Neural cell (in vitro differentiated cells): Measurements from ENCODE around the gene ARSI.

Experiments used
- CTCF ChIP-seq: fragments of 450-650 bp; IDR thresholded peaks from 2 replicates; pipeline ENCODE4 v1.5.1; 2014; ENCODE audit warnings: antibody characterized with exemption, mild to moderate bottlenecking, moderate library complexity; ENCODE audit not compliant: poor library complexity, severe bottlenecking
- EP300 ChIP-seq: fragments of 450-650 bp; conservative IDR thresholded peaks from 2 replicates; pipeline ENCODE4 v1.6.1; 2014; ENCODE audit warnings: antibody characterized with exemption, mild to moderate bottlenecking, moderate library complexity; ENCODE audit not compliant: poor library complexity, severe bottlenecking
- SMC3 ChIP-seq: fragments of 450-650 bp; conservative IDR thresholded peaks from 2 replicates; pipeline ENCODE4 v1.6.1; 2014; ENCODE audit warnings: antibody characterized with exemption, mild to moderate bottlenecking, moderate library complexity; ENCODE audit not compliant: poor library complexity
- TF ChIP-seq, protein P1 (sequence below): IDR thresholded peaks from 2 replicates; pipeline ENCODE4 v1.6.1; 2012; ENCODE audit warnings: borderline replicate concordance

- TF ChIP-seq EP300, result no peak
- no peak for TF ChIP-seq SMC3
- no peak for TF ChIP-seq CTCF
- TF ChIP-seq, protein P1, sequence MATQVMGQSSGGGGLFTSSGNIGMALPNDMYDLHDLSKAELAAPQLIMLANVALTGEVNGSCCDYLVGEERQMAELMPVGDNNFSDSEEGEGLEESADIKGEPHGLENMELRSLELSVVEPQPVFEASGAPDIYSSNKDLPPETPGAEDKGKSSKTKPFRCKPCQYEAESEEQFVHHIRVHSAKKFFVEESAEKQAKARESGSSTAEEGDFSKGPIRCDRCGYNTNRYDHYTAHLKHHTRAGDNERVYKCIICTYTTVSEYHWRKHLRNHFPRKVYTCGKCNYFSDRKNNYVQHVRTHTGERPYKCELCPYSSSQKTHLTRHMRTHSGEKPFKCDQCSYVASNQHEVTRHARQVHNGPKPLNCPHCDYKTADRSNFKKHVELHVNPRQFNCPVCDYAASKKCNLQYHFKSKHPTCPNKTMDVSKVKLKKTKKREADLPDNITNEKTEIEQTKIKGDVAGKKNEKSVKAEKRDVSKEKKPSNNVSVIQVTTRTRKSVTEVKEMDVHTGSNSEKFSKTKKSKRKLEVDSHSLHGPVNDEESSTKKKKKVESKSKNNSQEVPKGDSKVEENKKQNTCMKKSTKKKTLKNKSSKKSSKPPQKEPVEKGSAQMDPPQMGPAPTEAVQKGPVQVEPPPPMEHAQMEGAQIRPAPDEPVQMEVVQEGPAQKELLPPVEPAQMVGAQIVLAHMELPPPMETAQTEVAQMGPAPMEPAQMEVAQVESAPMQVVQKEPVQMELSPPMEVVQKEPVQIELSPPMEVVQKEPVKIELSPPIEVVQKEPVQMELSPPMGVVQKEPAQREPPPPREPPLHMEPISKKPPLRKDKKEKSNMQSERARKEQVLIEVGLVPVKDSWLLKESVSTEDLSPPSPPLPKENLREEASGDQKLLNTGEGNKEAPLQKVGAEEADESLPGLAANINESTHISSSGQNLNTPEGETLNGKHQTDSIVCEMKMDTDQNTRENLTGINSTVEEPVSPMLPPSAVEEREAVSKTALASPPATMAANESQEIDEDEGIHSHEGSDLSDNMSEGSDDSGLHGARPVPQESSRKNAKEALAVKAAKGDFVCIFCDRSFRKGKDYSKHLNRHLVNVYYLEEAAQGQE, result no peak
Measured at GRCh38 chr5:150310246-150310645, 7.5 kb upstream of the ARSI start.
